GM12878 (cell line): ENCODE data around the gene SDK2. TPM values are rescaled to one million over a fixed set of nuclear protein-coding genes. Genes with fewer than 3 reads are reported as not detected.

Experiments used
- ATAC-seq: fragments of 200-7000 bp; cut with Tn5 transposase; 3 replicates; pipeline ENCODE4 v1.9.1; 2020; ENCODE audit warnings: mild to moderate bottlenecking, moderate library complexity
- BruUV-seq: library from RNA; stranded (reverse); fragments of 400-500 nt; replicated peaks from 2 replicates; lab custom pipeline; 2021; lab: Mats Ljungman, UMichigan
- CTCF ChIA-PET: fragments of 300-600 bp; sonication (Branson Sonifier 250); formaldehyde crosslinking; extraction: SDS; loops from one replicate; lab custom pipeline; 2021; ENCODE audit warnings: inconsistent platforms; lab: Yijun Ruan, JAX
- POLR2A ChIA-PET: fragments of 350-600 bp; formaldehyde crosslinking; extraction: SDS; loops from one replicate; lab custom pipeline; 2021; ENCODE audit warnings: inconsistent platforms; lab: Charles Lee
- RAD21 ChIA-PET: fragments of 300-600 bp; sonication (Branson Sonifier 250); formaldehyde crosslinking; loops from one replicate; lab custom pipeline; 2023; ENCODE audit warnings: antibody characterized with exemption; ENCODE audit not compliant: unreplicated experiment; lab: Charles Lee
- SMC1A ChIA-PET: fragments of 300-600 bp; sonication (Branson Sonifier 250); formaldehyde crosslinking; loops from one replicate; lab custom pipeline; 2023; ENCODE audit not compliant: unreplicated experiment, uncharacterized antibody; lab: Charles Lee
- DNase-seq: peaks from one replicate; pipeline ENCODE4 v3.0.0-alpha.2; 2011; ENCODE audit warnings: low read depth, low spot score
- FAIRE-seq: peaks from 3 replicates; lab custom pipeline; 2011; peaks lifted over from hg19 to GRCh38; lab: Jason Lieb, UNC
- H2AFZ ChIP-seq: 2 replicates; pipeline ENCODE4 v1.6.0; 2011; ENCODE audit warnings: low read depth, low read length, control low read depth; ENCODE audit not compliant: control insufficient read depth
- H3K27ac ChIP-seq: 2 replicates; pipeline ENCODE4 v1.5.1; 2011; ENCODE audit warnings: control low read depth; ENCODE audit not compliant: control insufficient read depth, insufficient read depth
- H3K27me3 ChIP-seq, 2 experiments: replicated peaks in 1 of 2; 2 replicates each; pipeline versions ENCODE4 v1.6.0 to v1.6.1; 2011; ENCODE audit warnings: low read length in 1 of 2; ENCODE audit not compliant: control insufficient read depth in 2 of 2, insufficient read depth in 2 of 2
- H3K36me3 ChIP-seq, 2 experiments: 2 replicates each; pipeline ENCODE4 v1.5.1; 2011; ENCODE audit warnings: low read length in 1 of 2; ENCODE audit not compliant: control insufficient read depth in 2 of 2, insufficient read depth in 2 of 2
- H3K4me1 ChIP-seq: 2 replicates; pipeline ENCODE4 v1.6.1; 2011; ENCODE audit warnings: mild to moderate bottlenecking, low read length, moderate library complexity, mixed read lengths; ENCODE audit not compliant: control insufficient read depth, insufficient read depth
- H3K4me2 ChIP-seq: 2 replicates; pipeline ENCODE4 v1.6.0; 2011; ENCODE audit warnings: control low read depth; ENCODE audit not compliant: control insufficient read depth, insufficient read depth
- H3K4me3 ChIP-seq: fragments of 200-600 bp; sonication (generic); 2 replicates; pipeline ENCODE4 v1.5.1; 2016
- H3K79me2 ChIP-seq: 2 replicates; pipeline ENCODE4 v1.6.0; 2011; ENCODE audit warnings: low read length; ENCODE audit not compliant: control insufficient read depth, insufficient read depth
- H3K9ac ChIP-seq: 2 replicates; pipeline ENCODE4 v1.8.0; 2011; ENCODE audit warnings: low read length, control low read depth, mixed read lengths; ENCODE audit not compliant: control insufficient read depth, insufficient read depth
- H3K9me3 ChIP-seq: replicated peaks from 3 replicates; pipeline ENCODE4 v1.5.1; 2011; ENCODE audit warnings: mild to moderate bottlenecking, low read length; ENCODE audit not compliant: control insufficient read depth, insufficient read depth
- H4K20me1 ChIP-seq: 2 replicates; pipeline ENCODE4 v1.6.0; 2011; ENCODE audit not compliant: control insufficient read depth, insufficient read depth
- BACH1 ChIP-seq: fragments of 450-650 bp; IDR thresholded peaks from 2 replicates; pipeline ENCODE4 v1.6.1; 2017; ENCODE audit warnings: mild to moderate bottlenecking, borderline replicate concordance
- BCL11A ChIP-seq: IDR thresholded peaks from 2 replicates; pipeline ENCODE4 v1.6.1; 2011; ENCODE audit warnings: low read depth, low read length
- CHD1 ChIP-seq: IDR thresholded peaks from 2 replicates; pipeline ENCODE4 v1.6.1; 2012; ENCODE audit warnings: low read depth, low read length, improper control_type of control experiment
- GABPA ChIP-seq: IDR thresholded peaks from 2 replicates; pipeline ENCODE4 v1.6.1; 2014; ENCODE audit warnings: antibody characterized with exemption, low read depth, mild to moderate bottlenecking, inconsistent platforms
- KLF5 ChIP-seq: fragments of 450-650 bp; IDR thresholded peaks from 2 replicates; pipeline ENCODE4 v1.6.1; 2014; ENCODE audit warnings: mild to moderate bottlenecking; ENCODE audit not compliant: partially characterized antibody
- MTA3 ChIP-seq: IDR thresholded peaks from 2 replicates; pipeline ENCODE4 v1.6.1; 2012; ENCODE audit warnings: low read length, inconsistent platforms, borderline replicate concordance
- MYC ChIP-seq: IDR thresholded peaks from 2 replicates; pipeline ENCODE4 v1.6.1; 2011; ENCODE audit warnings: mild to moderate bottlenecking, low read length, moderate library complexity, inconsistent platforms; ENCODE audit not compliant: insufficient read depth, insufficient replicate concordance, insufficient read length, severe bottlenecking
- PKNOX1 ChIP-seq: fragments of 450-650 bp; IDR thresholded peaks from 2 replicates; pipeline ENCODE4 v1.6.1; 2016; ENCODE audit warnings: mild to moderate bottlenecking
- RAD21 ChIP-seq: IDR thresholded peaks from 2 replicates; pipeline ENCODE4 v1.6.1; 2011; ENCODE audit warnings: mild to moderate bottlenecking, low read depth, low read length, moderate library complexity; ENCODE audit not compliant: insufficient read depth
- STAT1 ChIP-seq: fragments of 450-650 bp; conservative IDR thresholded peaks from 2 replicates; pipeline ENCODE4 v1.6.1; 2014; ENCODE audit warnings: antibody characterized with exemption, mild to moderate bottlenecking
- STAT3 ChIP-seq: IDR thresholded peaks from 2 replicates; pipeline ENCODE4 v1.6.1; 2011; ENCODE audit warnings: low read depth, low read length, improper control_type of control experiment
- WRNIP1 ChIP-seq: IDR thresholded peaks from 2 replicates; pipeline ENCODE4 v1.6.1; 2011; ENCODE audit warnings: low read depth, low read length, improper control_type of control experiment, borderline replicate concordance
- WGBS: methylation state at CpG from one replicate; pipeline ENCODE4 v1.1.6; 2016; ENCODE audit warnings: low lambda C conversion rate; ENCODE audit not compliant: insufficient replicate concordance, insufficient coverage; ENCODE audit errors: missing lambda C conversion rate; 5-methylcytosine and 5-hydroxymethylcytosine counted together
- in situ Hi-C: fragments of 300-500 bp; cut with MboI; formaldehyde crosslinking; loops from 9 replicates; pipeline ENCODE4 v1.14.3; 2018; ENCODE audit warnings: mixed read lengths
- intact Hi-C: fragments of 100-400 bp; cut with micrococcal nuclease; formaldehyde crosslinking; loops from one replicate; pipeline ENCODE4 v1.14.2; 2022; ENCODE audit not compliant: unreplicated experiment
- polyA plus RNA-seq, 11 experiments: library from polyadenylated mRNA; depleted of rRNA in 4 of 11; unstranded in 6 of 11; stranded (reverse) in 5 of 11; fragments of >200 nt; fragmentation: Nextera tagmentation in 4 of 11; fragmentation: Illumina TruSeq in 1 of 11; extraction: Ambion mirVana in 4 of 11; extraction: Trizol in 1 of 11; gene quantifications; 1 replicate in 1 of 11; 2 replicates in 10 of 11; pipeline versions ENCODE4 v1.2.1 to v1.2.3, GENCODE V29; 2011 to 2016; ENCODE audit warnings: inconsistent platforms in 2 of 11, missing spikeins in 2 of 11, low read depth in 1 of 11
- total RNA-seq, 4 experiments: library from RNA; depleted of rRNA in 3 of 4; stranded (reverse); fragments of >200 nt in 3 of 4; fragmentation: Illumina TruSeq in 1 of 4; extraction: Trizol in 1 of 4; gene quantifications; 2 replicates each; pipeline versions ENCODE4 v1.2.1 to v1.2.3, GENCODE V29; 2013 to 2021

Gene SDK2
- total and polyA plus RNA-seq, 10 of the 15 experiments (the other 5 are each of a cell fraction or from before 2014, with no cell fraction given) = 0.03 to 0.08 (median 0.03) TPM; not detected in 7

GRCh38 chr17:73394512-73395450, 249.5 kb downstream of the SDK2 start:
- Histone ChIP-seq H3K9ac (no peak overlapping the region), H3K27me3 (no peaks in the 10 kb centered on the region; a peak in 2 of 4 replicates), H2AFZ (no peak overlapping the region), H3K4me3 (no peak overlapping the region), H3K4me1 (no peaks in the 10 kb centered on the region), H3K4me2 (no peak overlapping the region), H4K20me1 (no peaks in the 10 kb centered on the region), H3K9me3 (no peaks in the 10 kb centered on the region), H3K27ac (no peak overlapping the region), H3K79me2 (no peaks in the 10 kb centered on the region), H3K36me3 (no peaks in the 10 kb centered on the region)
- DNase-seq = no peak
- no peak for ATAC-seq
- RAD21 ChIA-PET = no interaction called here
- no peak for TF ChIP-seq STAT3
- TF ChIP-seq GABPA = no peak
- TF ChIP-seq MTA3 = no peak
- no peak for TF ChIP-seq BACH1
- TF ChIP-seq BCL11A = no peak
- TF ChIP-seq STAT1 = no peak
- TF ChIP-seq MYC = no peak
- TF ChIP-seq PKNOX1 = no peak
- TF ChIP-seq CHD1 = no peak
- TF ChIP-seq WRNIP1 = no peak
- TF ChIP-seq RAD21 = no peak
- TF ChIP-seq KLF5 = no peak
- SMC1A ChIA-PET = no interaction called here
- intact Hi-C loops (no loop called here), in situ Hi-C loops (no loop called here)
- POLR2A ChIA-PET = no interaction called here
- BruUV-seq = no TSS peak
- CTCF ChIA-PET = interaction anchor here (0.7 kb wide), 1 partner anchor 809 kb away, joined by 3 read pairs; no protein-coding TSS in a partner anchor
- no peak for FAIRE-seq
- WGBS = 41% methylated on average over 25 of the region's 25 CpGs
